PFSK-1 (cell line): ENCODE data around the gene POU6F2.

Source experiments
- FOXP2 ChIP-seq: optimal IDR thresholded peaks from 2 replicates; pipeline ENCODE3; 2011; ENCODE audit warnings: borderline replicate concordance, control low read depth, inconsistent platforms; ENCODE audit not compliant: insufficient read depth; ENCODE audit errors: extremely low read length, extremely low read depth
- POLR2AphosphoS5 ChIP-seq: IDR thresholded peaks from 2 replicates; pipeline ENCODE4 v1.6.1; 2012; ENCODE audit warnings: low read depth, mild to moderate bottlenecking, control low read depth, low read length, moderate library complexity
- REST ChIP-seq, 2 experiments: IDR thresholded peaks; 2 replicates each; pipeline versions ENCODE4 v1.6.1 to v1.8.0; 2011 to 2012; ENCODE audit warnings: low read depth in 2 of 2, low read length in 2 of 2, control low read depth in 1 of 2, inconsistent platforms in 1 of 2, mild to moderate bottlenecking in 1 of 2, moderate library complexity in 1 of 2; ENCODE audit not compliant: insufficient read depth in 1 of 2
- SIN3A ChIP-seq: IDR thresholded peaks from 2 replicates; pipeline ENCODE4 v1.6.1; 2012; ENCODE audit warnings: mild to moderate bottlenecking, low read length, moderate library complexity, borderline replicate concordance; ENCODE audit not compliant: insufficient read depth
- TAF1 ChIP-seq: IDR thresholded peaks from 2 replicates; pipeline ENCODE4 v1.6.1; 2012; ENCODE audit warnings: low read length, control low read depth, borderline replicate concordance; ENCODE audit not compliant: insufficient read depth

POU6F2 gene

GRCh38 chr7:39198556-39198955 lies 220.8 kb downstream of the POU6F2 start:
- TF ChIP-seq SIN3A, result no peak
- no peak for TF ChIP-seq TAF1
- TF ChIP-seq REST (IDR thresholded peaks at IDR 0.05; ENCODE audit: insufficient read depth in 1 of 2, low read depth in 2 of 2, low read length in 2 of 2), result no peak
- TF ChIP-seq POLR2AphosphoS5, result no peak

GRCh38 chr7:39199006-39199405 lies 221.3 kb downstream of the POU6F2 start:
- TF ChIP-seq REST (IDR thresholded peaks at IDR 0.05; ENCODE audit: insufficient read depth in 1 of 2, low read depth in 2 of 2, low read length in 2 of 2), result no peak
- no peak for TF ChIP-seq SIN3A
- no peak for TF ChIP-seq FOXP2
- no peak for TF ChIP-seq TAF1
- no peak for TF ChIP-seq POLR2AphosphoS5

DNA sequence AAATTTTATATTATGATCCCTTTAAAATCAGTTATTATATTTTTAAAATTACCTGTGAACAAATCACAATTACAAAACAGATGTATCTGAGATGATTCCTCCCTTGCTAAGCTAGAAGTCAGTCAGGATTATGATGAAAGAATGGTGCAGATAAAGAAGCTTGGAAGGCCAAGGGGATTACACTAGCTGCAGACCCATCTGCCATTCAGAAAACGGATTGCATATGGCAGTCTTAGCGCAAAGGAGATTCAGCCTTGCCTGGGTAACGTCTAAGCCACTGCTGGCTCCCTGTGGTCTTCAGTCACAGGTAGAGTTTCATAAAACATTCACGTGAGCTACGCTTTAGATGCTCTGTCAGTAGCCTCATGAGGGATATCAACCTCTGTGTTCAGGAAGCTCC lies 222.2 kb downstream of the POU6F2 start:
- TF ChIP-seq REST (IDR thresholded peaks at IDR 0.05; ENCODE audit: insufficient read depth in 1 of 2, low read depth in 2 of 2, low read length in 2 of 2), result no peak
- TF ChIP-seq SIN3A, result no peak
- no peak for TF ChIP-seq POLR2AphosphoS5
- TF ChIP-seq FOXP2, result no peak
- TF ChIP-seq TAF1, result no peak

DNA sequence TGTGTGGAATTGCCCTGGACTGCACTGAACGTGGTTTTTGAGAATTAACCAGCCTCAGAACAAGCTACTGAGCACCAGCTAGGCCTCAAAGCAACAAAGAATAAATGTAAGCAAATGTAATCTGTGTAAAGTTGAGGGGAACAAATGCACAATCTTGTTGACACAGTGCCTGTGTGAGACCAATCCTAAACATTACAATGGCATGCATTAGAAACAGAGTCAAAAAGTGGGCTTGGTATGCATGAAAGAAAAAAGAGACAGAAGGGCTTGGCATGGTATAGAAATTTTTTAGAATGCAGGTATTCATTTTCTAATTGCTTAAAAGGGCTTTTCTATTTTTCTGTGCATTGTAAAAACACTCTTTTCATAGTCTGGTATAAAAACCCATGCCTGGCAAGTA lies 224.3 kb downstream of the POU6F2 start:
- TF ChIP-seq POLR2AphosphoS5, result no peak
- no peak for TF ChIP-seq TAF1
- no peak for TF ChIP-seq REST (IDR thresholded peaks at IDR 0.05; ENCODE audit: insufficient read depth in 1 of 2, low read depth in 2 of 2, low read length in 2 of 2)
- no peak for TF ChIP-seq SIN3A
- no peak for TF ChIP-seq FOXP2

DNA sequence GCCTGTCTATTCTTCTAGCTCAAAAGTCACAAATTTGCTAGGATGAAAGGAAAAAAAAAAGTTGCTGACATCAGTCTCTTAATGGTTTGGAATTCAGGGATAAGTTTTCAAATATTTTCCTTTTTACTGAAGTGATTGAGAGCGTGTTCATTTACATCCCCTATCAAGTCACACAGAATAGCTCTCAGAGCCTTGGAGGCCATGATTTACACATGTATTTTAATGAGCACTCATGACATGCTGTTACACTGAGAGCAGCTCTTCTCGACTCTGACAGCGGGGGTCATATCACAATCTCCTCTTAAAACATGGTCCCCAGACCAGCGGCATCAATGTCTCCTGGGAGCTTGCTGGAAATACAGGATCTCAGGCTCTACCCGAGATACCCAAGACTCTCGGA lies 232.7 kb downstream of the POU6F2 start:
- TF ChIP-seq REST (IDR thresholded peaks at IDR 0.05; ENCODE audit: insufficient read depth in 1 of 2, low read depth in 2 of 2, low read length in 2 of 2) (no peak), FOXP2 (no peak), SIN3A (no peak), TAF1 (no peak), POLR2AphosphoS5 (no peak)
